AG08396 (cell line): ENCODE data around the gene BACH1.
"Not testable (repeated sequence)": the region's sequence is repeated elsewhere in the genome, so short reads cannot be mapped to it uniquely, and the experiment has no call there.

ENCODE experiments used
- DNase-seq: peaks from one replicate; pipeline ENCODE4 v3.0.0; 2012; ENCODE audit warnings: low spot score, mixed read lengths

Gene BACH1

DNA sequence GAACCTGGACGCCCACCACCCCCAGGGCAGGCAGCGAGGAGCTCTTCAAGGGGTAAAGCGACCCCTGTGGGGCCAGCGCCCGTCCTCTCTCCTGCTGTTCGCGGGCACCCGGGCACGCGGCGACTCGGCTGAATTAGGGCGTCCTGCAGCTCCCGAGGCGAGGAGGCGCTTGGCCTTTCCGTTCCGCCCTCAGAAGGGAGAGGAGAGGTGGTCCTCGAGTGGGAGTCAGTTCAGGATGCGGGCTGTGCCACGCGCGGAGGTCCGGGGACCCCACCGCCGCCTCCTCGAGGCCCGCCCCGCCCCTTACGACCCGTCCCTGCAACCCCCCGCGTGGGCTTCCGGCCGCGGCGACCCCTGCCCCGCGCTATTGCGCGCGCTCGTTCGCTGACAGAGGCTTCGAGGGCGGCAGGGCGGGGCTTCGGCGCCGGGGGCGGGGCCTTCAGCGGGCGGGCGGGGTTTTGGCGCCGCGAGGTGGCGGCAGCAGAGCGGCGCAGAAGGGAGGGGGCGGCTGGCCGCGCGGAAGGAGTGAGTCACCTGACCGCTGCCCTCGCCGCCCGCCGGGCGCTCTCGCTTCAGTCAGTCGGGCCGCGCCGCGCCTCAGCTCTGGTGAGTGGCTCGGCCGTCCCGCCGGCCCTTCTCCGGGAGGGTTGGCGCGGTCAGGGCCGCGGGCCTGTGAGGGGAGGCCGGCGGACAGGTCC lies at the start of gene BACH1:
Gene BACH1 (plus strand): TSS at position 575 of the 698 bp plus-strand sequence. CDS start 22,359 bp downstream, outside the sequence.
- DNase-seq: peak; percentile 98

DNA sequence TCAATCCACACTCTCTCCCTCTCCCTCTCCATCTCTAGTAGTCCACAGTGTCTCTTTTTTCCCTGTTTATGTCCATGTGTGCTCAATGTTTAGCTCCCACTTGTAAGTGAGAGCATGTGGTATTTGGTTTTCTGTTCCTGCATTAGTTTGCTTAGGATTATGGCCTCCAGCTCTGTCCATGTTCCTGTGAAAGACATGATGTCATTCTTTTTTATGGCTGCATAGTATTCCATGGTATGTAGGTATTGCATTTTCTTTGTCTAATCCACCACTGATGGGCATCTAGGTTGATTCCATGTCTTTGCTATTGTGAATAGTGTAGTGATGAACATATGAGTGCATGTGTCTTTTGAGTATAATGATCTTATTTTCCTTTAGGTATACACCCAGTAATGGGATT lies 49.4 kb upstream of the BACH1 start:
- not testable (repeated sequence) for DNase-seq

DNA sequence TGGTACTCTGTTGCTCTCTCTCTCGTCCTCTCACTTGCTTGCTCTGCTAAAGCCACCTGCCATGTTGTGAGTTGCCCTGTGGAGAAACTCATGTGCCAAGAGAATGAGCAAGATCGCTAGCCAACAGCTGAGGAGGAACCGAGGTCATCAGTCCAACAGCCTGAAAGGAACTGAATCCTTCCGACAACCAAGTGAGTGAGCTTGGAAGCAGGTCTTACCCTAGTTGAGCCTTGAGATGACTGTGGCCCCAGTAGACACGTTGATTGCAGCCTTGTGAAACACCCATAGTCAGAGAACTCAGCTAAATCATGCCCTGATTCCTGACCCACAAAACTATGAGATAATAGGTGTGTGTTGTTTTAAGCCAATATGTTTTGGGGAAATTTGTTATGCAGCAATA lies 48.1 kb upstream of the BACH1 start:
- no peak for DNase-seq

DNA sequence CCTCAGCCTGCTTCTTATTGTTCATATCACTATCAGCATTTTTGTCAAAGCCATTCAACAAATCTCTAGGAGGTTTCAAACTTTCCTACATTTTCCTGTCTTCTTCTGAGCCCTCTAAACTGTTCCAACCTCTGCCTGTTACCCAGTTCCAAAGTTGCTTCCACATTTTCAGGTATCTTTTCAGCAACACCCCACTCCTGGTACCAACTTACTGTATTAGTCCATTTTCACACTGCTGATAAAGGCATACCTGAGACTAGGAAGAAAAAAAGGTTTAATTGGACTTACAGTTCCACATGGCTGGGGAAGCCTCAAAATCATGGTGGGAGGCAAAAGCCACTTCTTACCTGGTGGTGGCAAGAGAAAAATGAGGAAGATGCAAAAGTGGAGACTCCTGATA lies 44.9 kb upstream of the BACH1 start:
- DNase-seq: not testable (repeated sequence)

DNA sequence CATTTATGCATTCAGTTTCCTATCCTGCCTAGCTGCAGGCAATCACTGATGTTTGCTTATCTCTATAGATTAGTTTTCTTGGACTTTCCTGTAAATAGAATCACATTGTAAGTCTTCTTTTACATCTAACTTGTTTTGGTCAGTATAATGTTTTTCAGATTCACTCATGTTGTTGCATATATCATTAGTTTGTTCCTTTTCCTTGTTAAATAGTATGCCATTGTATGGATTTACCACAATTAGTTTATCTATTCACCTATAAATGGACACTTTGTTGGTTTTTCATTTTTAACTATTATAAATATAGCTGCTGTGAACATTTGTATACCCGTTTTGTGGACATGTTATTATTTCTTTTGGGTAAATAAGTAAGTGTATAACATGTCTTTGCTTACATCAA lies 44.2 kb upstream of the BACH1 start:
- DNase-seq: no peak

DNA sequence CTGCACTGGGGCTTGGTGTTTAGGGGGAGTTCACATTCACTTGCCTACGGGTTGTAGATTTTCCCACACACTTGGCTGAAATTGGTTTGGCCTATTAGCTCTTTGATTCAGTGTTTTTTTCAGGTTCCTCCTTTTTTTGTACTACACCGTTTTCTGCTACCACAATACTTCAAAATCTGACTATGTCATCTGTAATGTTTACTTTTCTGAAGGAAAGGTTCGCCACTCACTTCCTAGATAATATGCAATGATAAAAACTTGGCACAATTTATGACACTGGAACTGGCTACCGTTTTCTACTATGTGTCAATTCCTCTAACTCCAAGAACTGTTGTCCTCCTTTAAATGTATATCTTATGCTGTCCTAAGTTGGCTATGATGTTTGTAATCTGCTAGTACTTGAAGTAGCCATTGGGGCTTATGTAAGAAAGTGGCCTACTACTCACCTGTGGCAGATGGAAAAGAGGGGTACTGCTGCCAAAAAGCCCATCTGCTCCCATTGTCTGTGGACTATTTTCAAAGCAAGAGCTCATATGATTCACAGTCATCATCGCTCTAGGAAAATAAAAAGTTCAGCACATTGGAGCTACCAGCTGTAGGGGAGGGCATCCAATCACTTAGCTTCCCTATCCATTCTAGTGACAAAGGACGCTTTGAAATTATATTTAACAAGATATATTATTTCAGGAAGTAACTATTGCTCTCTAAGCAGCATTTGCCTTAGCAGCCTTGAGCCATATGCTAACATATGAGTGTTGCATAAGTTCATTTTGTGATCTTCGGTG lies 42.4 kb upstream of the BACH1 start:
- no peak for DNase-seq

DNA sequence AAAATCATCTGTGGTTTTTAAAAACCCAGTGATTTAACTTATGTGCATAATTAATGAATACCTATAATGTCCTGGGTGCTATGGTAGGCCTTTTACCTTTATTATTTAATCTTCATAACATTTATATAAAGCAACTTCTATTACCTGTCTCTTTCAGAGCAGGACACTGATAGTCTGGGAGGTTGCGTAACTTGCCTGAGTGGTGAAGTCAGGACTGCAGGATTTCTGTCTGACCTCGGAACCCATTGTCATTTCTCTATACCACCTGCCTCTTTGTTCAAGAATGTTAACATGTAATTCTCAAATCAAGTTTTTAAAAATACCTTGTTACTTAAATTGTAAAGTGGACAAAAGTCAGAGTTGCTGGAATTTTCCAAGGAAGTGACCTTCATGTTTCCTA lies 41.0 kb upstream of the BACH1 start:
- DNase-seq: no peak

DNA sequence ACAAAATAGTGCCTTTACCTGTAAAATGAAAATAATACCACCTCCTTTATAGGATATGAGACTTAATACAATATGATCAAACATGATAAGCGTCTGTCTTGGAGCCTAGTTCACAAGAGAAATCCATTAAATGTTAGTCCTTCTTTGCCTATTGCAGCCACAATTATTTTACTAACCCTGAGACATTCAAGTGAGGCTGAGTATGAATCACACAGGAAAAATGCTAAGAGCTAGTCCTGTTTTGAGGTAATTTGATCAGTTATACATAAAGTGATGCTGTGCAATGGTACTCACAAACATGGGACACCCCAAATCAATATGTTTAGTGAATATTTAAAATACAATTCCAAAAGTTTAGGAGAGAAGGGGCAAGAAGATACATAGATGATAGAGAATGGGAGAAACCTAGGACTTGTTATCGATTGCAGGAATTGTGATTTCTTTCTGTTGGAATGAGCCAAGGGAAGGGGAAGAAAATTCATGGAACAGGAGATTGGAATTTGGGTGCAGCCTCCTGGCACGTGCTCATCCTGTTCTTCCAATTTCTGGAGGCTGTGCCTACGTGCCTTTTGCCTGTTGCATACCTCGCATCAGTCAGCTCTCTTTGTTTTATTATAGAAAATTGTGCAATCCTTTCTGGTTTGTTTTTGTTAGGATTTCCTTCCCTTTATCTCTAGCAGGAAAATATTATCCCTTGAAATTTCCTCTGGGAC lies 39.9 kb upstream of the BACH1 start:
- DNase-seq: peak; percentile 64

DNA sequence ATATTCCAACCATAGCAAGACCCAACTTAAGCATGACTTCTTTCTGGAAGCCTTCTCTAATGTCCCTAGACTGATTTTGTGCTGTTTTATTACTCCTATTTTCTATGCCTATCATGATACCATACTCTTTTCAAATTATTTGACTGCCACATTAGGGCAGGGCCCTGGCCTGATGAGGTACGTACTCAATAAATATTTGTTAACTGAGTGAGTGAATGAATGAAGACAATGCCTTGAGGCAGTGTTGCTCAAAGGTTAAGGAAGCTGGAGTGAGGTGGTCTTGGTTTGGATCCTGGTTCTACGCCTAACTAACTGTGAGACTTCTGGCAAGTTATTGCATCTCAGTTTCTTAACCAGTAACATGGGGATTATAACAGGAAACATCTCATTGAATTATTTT lies 38.3 kb upstream of the BACH1 start:
- no peak for DNase-seq

DNA sequence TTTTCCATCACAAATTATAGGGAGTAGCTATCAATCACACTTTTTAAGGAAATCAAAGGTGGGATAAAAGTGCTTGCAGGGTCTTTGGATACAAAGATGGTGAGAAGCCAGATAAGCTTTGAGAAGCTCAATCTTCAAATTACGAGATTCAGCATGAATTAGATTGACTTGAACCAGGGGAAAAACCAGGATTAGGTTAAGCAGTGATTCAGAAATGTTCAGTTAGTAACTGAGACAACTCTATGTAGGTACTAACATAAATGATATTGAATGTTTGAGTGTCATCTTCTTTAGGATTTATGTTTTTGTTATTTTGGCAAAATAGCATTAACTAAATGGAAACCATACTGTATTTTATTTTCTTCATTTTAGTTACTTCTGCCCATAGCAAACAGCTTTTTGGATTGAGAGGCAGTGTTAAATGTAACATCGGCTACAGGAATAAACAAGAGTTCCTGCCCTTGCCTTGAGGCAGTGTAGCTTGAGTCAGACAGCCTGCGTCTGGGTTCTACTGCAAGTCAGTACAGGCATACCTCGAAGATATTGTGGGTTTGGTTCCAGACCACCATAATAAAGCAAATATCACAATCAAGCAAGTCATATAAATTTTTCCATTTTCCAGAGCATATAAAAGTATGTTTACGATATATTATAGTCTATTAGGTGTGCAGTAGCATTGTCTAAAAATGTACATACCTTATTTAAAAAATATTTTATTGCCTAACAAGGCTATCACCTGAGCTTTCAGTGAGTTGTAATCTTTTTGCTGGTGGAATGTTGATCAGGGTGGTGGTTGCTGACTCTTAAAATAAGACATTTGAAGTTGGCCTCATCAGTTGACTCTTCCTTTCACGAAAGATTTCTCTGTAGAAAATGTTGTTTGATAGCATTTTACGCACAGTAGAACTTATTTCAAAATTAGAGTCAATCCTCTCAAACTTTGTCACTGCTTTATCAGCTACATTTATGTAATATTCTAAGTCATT lies 36.9 kb upstream of the BACH1 start:
- no peak for DNase-seq

DNA sequence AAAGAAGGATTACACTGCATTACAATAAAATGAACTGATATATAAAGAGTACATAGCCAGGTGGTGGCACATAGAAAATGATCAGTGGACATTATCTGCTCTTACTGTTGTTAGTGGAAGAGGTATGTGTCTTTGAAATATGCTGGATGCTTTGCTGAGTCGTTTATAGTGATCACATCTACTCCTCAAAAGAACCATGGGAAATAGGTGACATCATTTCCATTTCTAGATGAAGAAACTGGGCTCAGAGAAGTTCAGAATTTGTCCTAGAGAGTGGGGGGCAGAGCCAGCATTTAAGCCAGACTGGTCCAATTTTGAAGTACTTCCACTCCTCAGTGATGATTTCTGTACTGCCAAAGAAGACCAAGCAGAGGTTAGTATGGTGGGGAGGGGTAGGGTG lies 34.0 kb upstream of the BACH1 start:
- no peak for DNase-seq

DNA sequence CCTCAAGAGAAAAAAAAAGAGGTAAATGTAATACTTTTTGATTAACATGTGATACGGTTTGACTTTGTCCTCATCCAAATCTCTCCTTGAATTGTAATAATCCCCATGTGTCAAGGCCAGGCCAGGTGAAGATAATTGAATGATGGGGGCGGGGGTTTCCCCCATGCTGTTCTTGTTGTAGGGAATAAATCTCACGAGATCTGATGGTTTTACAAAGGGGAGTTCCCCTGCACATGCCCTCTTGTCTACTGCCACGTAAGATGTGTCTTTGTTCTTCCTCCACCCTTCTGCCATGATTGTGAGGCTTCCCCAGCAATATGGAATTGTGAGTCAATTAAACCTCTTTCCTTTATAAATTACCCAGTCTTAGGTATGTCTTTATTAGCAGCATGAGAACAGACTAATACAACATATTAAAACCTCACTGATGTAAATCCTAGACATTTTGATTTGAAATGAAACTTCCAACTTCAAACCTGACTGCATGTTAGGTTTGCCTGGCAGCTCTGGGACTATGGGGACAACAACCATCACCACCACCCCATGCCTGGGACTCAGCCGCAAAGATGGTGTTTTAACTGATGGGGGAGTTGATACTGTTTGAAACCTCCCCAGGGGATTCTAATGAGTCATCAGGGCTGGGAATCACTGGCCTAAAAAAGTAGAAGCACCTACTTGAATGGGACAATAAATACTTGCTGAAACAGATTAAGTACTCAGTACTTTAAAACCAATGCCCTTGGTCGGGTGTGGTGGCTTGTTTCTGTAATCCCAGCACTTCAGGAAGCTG lies 32.8 kb upstream of the BACH1 start:
- no peak for DNase-seq

DNA sequence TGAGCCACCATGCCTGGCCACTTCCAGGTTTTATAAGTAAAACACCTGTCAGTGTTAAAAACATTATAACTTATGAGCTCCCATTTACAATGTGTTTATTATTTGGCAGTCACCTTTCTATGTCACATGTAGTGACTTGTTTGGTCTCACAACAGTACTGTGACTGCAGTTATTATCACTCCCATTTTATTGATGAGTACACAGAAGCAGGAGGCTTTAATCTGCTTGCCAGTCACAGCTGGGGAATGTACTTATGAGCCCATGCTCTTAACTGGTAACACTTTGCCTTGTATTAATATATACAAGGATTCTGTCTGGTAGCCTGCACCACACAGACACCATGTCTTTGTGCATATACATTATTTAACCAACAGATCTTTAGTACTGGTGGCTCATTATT lies 31.1 kb upstream of the BACH1 start:
- DNase-seq: no peak

DNA sequence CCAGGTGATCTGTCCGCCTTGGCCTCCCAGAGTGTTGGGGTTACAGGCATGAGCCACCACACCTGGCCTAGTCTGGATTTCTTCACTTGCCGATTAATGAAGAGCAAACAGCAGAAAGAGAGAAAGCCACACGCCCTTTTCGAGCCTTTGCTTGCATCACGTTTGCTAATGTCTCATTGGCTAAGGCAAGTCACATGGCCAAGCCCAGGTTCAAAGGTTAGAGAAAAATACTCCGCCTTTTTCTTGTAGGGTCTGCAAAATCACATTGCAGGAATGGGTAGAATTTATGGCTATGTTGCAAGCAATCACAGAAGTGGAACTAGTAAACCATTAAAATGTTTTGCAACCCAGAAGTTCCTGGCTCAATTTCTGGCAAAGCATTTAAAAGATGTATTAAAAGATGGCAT lies 26.8 kb upstream of the BACH1 start:
- no peak for DNase-seq

DNA sequence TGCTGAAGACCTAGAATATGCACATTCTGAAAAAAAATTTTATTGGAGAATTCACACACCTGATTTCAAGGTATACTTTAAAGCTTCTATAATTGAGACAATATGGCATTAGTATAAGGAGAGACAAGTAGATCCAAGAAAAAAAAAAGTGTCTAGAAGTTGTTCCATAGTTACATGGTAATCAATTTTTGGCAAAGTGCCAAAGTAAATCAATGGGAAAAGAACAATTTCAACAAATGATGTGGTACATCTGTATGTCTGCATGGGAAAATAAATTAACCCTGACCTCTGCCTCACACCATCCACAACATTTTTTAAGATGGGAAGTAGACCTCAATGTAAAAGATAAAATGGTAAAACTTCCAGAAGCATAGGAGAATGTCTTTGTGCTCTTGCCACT lies 21.3 kb upstream of the BACH1 start:
- DNase-seq: no peak

DNA sequence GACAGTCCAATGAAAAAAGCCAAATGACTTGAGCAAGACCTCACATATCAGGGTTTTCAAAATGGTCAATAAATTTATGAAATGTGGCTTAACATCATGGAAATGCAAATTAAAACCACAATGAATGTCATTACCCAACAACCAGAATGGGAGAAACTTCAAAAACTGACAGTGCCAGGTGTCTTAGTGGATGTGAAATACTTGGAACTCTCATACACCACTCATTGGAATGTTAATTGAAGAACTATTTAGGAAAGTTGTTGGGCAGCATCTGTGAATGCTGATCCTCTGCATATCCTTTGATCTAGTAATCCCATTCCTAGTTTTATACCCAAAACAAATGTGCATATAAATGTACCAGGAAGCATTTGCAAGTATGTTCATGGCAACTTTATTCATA lies 19.2 kb upstream of the BACH1 start:
- DNase-seq: no peak

DNA sequence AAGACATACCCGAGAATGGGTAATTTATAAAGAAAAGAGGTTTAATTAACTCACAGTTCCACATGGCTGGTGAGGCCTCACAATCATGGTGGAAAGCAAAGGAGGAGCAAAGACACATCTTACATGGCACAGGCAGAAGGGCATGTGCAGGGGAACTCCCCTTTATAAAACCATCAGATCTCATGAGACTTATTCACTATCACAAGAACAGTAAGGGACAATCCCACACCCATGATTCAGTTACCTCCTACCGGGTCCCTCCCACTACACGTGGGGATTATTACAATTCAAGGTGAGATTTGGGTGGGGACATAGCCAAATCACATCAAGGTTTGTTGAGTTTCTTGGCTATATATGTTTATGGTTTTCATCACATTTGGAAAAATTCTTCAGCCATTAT lies 16.9 kb upstream of the BACH1 start:
- not testable (repeated sequence) for DNase-seq

DNA sequence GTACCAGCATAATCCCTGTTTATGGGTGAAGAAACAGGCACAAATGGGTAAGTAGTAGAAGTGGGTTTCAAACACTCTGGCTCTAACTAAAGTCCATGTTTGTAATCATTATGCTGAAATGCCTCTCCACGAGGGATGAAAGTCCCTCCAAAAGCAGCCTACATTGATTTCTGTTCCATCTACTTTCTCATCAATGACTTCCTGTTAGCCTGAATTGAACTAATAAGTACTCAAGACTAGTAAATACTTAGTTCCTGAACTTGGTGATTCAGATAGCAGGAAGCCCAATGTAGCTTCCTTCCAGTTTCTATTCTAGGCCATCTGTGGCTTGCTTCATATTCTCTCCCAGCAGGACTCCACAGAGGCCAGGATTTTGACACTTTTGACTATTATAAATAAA lies 11.3 kb upstream of the BACH1 start:
- DNase-seq: no peak

DNA sequence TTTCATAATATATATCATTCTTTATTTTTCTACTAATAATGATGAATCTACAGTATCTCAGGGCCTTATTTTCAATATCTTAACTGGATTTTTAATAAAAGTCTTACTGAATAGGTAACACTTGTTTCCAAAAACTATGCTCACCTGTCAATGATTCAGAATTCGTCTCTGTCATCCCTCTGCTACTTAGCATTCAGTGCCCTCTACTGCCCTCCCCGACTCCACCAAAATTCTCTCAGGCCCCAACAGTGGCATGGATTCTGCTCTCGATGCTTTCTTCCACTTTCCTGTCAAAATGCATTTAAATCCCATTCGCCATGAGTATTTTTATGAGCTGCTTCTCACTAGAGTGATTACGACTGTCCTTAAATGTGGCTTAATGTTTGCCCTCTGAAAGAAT lies 10.5 kb upstream of the BACH1 start:
- no peak for DNase-seq

DNA sequence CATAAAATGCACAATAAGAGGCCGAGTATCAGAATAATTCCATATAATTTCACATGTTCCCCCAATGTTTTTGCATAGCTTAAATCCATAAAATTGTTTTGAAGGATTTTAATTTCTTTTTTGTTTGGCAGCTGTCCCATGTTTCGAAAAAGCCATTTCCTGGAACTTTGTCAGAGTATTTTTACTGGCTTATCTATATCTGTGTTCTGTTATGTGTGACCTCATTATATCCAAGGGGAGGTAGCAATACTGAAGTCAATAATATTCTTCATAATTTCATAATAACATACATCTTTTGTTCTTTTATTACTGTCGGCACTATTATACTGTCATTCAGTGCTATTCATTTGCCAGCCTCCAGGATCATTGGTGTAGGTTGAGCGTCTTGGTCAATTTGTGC lies 9.4 kb upstream of the BACH1 start:
- no peak for DNase-seq

DNA sequence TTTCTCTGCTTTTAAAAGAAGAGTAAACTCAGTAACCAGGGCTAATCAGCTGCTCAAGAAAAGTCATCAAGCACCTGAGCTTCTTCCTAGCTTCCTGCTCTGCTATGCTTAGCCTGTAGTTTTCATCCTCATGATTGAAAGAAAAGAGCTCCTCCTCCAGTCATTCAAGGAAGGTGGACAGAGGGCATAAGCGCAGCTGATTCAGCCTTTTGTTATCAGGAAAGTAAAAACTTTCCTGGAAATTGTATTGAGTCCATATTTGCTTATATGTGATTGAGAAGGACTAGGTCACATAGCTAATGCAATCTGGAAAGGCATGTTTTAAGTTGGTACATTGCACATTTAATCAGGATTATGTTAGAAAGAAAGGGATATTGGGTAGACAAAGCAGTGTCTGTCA lies 8.5 kb upstream of the BACH1 start:
- no peak for DNase-seq
